Measurements from ENCODE around the gene BCAT1.
"Not testable (repeated sequence)": the region's sequence is repeated elsewhere in the genome, so short reads cannot be mapped to it uniquely, and the experiment has no call there.

Gene BCAT1

GRCh38 chr12:24852420-24852819 is 96.5 kb downstream of the BCAT1 start:
- DNase-seq: no peak

GRCh38 chr12:24851883-24852282 is 97.0 kb downstream of the BCAT1 start:
- not testable (repeated sequence) for DNase-seq

GRCh38 chr12:24851341-24851740 is 97.6 kb downstream of the BCAT1 start:
- DNase-seq: no peak

- no peak for DNase-seq
Observed at GRCh38 chr12:24850496-24850895, 98.4 kb downstream of the BCAT1 start.

DNA sequence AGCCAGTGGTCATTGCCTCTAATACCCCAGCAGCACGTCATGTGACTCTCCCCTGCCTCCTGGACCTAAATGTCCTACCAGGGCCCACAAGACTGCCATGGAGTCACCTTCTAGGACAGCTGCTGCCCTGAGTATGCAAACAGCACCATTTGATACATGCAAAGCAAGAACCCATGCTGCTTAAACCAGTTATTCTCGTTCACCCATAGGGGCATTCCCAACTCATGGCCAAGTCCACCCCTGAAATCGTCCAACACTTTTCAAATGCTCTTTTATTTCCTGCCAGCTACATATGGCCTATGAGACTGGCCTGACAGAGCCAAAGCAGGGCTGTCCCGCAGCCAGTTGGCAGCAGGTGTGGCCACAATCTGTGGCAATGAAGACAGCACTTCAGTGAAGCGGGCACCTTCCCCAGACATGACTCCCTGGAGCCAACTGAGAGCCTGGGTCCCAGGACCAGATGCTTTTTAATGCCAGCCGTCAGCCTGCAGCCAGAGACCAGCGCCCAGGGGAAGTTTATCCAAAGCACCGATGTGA is 99.9 kb downstream of the BCAT1 start:
- no peak for DNase-seq

DNA sequence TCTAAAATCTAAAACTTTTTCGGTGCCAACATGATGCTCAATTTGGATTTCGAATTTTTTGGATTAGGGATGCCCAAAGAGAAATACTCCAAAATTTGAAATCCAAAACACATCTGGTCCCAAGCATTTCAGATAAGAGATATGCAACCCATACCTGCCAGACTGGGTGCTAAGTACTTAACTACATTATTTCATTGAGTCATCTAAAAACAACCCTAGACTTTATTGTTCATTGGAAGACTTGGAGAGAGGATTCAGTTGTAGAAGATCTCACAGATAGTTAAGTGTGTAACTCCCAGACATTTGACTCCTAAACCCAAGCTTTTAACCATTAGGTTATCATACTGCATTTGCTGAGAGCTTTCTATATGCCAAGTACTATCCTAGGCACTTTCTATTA is 102.2 kb downstream of the BCAT1 start:
- no peak for DNase-seq

- no peak for DNase-seq
Observed at GRCh38 chr12:24845615-24846014, 103.3 kb downstream of the BCAT1 start.

GRCh38 chr12:24840046-24840800 is 108.7 kb downstream of the BCAT1 start:
- no peak for DNase-seq

GRCh38 chr12:24839268-24839791 is 109.6 kb downstream of the BCAT1 start:
- DNase-seq: peak; percentile 6 to 13

GRCh38 chr12:24838531-24838950 is 110.4 kb downstream of the BCAT1 start:
- no peak for DNase-seq

GRCh38 chr12:24835377-24835776 is 113.5 kb downstream of the BCAT1 start:
- DNase-seq: no peak

- DNase-seq: no peak
Observed at GRCh38 chr12:24833513-24833912, 115.4 kb downstream of the BCAT1 start.

- DNase-seq: no peak
Observed at GRCh38 chr12:24823808-24824515, 124.9 kb downstream of the BCAT1 start.

GRCh38 chr12:24822121-24822899 is 126.6 kb downstream of the BCAT1 start:
- no peak for DNase-seq

GRCh38 chr12:24821691-24822090 is 127.2 kb downstream of the BCAT1 start:
- DNase-seq: no peak

- DNase-seq: no peak
Observed at GRCh38 chr12:24820872-24821271, 128.0 kb downstream of the BCAT1 start.

DNA sequence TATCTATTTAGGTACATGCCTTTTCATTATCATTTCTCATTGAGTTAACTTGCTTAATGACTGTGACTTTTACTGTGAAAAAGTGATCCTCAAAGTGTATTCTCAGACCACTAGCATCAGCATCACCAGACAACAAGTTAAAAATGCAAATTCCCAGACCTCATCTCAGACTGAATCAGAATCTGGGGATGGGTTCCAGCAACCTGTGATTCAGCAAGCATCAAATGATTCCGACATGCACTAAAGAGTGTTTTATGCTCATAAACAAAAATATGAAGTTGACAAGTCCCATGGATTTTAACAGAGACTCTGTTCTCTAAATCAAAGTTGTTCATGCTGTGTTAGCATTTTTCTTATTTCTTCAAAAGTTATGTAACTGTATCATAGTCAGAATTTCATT is 130.6 kb downstream of the BCAT1 start:
- no peak for DNase-seq

DNA sequence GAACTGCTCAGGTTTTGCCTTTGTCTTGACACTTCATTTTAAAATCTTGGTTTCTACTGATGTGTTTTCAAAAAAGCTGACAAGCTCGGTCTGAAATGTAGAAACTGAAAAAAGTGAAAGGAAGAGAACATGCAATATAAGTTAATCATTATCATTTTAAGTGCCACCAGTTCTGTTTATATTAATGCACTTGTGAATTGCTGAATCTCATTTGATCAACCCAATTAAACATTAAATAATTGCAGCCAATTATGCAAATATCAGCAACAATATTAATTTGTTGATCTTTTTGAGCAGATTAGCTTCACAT is 133.8 kb downstream of the BCAT1 start:
- no peak for DNase-seq

DNA sequence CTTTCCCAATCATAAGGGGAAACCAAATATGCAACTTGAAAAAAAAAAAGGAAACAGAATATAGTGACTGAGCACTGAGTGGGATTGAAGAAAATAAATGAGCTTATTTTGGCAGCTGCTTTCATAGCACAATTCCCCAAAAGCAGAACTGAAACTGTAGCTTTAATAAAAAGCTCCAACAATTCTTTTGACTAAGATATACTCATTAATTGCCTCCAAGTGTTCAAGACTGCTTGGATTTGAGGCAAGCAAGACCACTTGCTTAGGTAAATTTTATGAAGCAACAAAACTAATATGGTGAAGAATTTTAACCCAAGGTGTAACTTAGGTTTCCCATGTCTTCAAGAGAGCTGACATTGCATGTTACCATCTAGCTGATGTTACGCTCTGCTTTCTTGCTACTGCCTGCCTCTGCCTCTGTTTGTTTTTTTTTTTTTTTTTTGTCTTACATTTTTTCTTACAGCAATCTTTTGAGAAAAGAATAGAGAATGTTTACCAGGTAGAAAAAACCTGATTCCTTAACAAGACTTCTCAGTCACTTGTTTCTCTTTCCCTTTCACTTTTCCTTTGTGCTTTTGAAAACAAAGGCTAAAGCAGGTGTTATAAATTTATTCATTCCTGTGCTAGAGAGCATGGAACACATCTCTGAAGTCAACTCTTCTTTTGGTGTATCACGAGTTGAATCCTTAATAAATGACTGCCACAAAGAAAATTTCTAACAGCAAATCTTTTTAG is 134.4 kb downstream of the BCAT1 start:
- peak in 1 of 2 donors; percentile 13 for DNase-seq

DNA sequence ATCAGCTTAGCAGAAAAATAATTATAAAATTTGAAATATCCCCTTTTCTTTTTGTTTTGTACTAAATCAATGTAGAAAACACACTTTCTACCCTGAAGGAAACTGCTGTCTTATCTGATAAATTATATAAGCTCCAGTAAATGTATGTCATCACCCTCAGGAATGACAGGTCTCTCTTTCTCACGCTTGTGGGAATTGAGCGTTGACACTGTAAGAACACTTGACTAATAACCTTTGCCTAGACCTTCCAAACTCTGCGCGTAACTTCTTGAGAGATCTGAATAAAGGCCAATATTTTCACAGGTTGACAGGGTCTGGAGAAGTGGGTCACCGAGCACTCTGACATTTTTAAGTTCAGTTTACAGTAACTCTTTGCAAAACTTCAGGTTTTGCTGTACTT is 138.5 kb downstream of the BCAT1 start:
- DNase-seq: no peak

- DNase-seq: not testable (repeated sequence)
Observed at GRCh38 chr12:24809306-24809705, 139.6 kb downstream of the BCAT1 start.

DNA sequence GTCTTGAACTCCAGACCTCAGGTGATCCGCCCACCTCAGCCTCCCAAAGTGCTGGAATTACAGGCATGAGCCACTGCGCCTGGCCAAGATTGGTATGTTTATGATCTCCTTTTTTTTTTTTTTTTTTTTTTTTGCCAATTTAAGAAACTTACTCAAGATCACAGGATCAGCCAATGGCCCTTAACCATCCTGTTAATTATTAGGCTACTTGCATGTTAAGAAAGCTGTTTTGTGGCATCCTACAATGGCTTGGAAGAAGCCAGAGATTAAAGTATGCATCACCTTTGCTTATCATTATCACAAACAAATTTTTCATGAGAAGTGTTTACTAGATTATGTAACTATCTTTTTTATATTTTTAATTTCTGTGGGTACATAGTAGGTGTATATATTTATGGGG is 140.2 kb downstream of the BCAT1 start:
- no peak for DNase-seq

DNA sequence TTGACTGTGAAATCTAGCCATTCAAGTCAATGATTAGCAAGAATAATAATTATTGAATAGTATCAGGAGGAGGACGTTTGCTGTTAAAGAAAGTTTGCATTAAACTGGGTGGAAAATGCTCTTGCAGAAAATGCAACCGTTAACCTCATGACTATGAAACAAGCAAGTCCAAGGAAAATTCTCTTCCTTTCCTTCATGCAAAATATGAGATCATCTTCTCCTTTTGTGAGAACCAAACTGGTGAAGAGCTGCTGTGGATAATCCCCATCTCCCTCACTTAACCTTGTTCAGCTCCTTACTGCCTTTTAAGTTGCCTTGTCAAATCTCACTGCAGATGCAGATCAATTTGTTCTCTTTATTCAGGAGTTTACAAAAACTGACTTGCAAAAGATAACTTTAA is 142.5 kb downstream of the BCAT1 start:
- DNase-seq: no peak
